ENCODE data around the gene FARP2. TPM values are rescaled to one million over a fixed set of nuclear protein-coding genes. Genes with fewer than 3 reads are reported as not detected.
A peak's percentile ranks its signal among the peaks of the same experiment; 100 is the strongest.

Gene FARP2
- total RNA-seq, 1 experiment from 2014 or later = 54.1 TPM

GRCh38 chr2:241530571-241530970, 174.5 kb downstream of the FARP2 start:
- no peak for DNase-seq (ENCODE audit: low spot score)

- no peak for DNase-seq (ENCODE audit: low spot score)
Observed at GRCh38 chr2:241531161-241531722, 175.2 kb downstream of the FARP2 start.

- DNase-seq (ENCODE audit: low spot score) = no peak
Observed at GRCh38 chr2:241532168-241532567, 176.1 kb downstream of the FARP2 start.

- DNase-seq (ENCODE audit: low spot score) = no peak
Observed at GRCh38 chr2:241532733-241533601, 176.9 kb downstream of the FARP2 start.

GRCh38 chr2:241534293-241534692, 178.2 kb downstream of the FARP2 start:
- no peak for DNase-seq (ENCODE audit: low spot score)

- DNase-seq (ENCODE audit: low spot score) = no peak
Observed at GRCh38 chr2:241534701-241535375, 178.8 kb downstream of the FARP2 start.

- DNase-seq (ENCODE audit: low spot score) = no peak
Observed at GRCh38 chr2:241535871-241536655, 180.0 kb downstream of the FARP2 start.

- DNase-seq (ENCODE audit: low spot score) = no peak
Observed at GRCh38 chr2:241538838-241539615, 182.9 kb downstream of the FARP2 start.

- no peak for DNase-seq (ENCODE audit: low spot score)
Observed at GRCh38 chr2:241539616-241540374, 183.7 kb downstream of the FARP2 start.

GRCh38 chr2:241540401-241540770, 184.3 kb downstream of the FARP2 start:
- DNase-seq (ENCODE audit: low spot score) = no peak

- peak; percentile 55 for DNase-seq (ENCODE audit: low spot score)
Observed at GRCh38 chr2:241540771-241541561, 184.9 kb downstream of the FARP2 start.

GRCh38 chr2:241541564-241542277, 185.6 kb downstream of the FARP2 start:
- DNase-seq (ENCODE audit: low spot score) = no peak

GRCh38 chr2:241542278-241542605, 186.2 kb downstream of the FARP2 start:
- no peak for DNase-seq (ENCODE audit: low spot score)

Small RNA genes lying within 50 kb of the gene (small RNA-seq; reads per million reads assigned to genes)
- gene MIR3133 = not detected

Other genes with a start within 250 kb of the FARP2 start
- 13.4 and 15.9 TPM in 2 replicates for gene PASK, start 206.8 kb upstream of the FARP2 start, total RNA-seq (2014; rRNA removed; shearing (Covaris generic))
- 45.6 and 69.6 TPM in 2 replicates for gene PPP1R7, start 205.8 kb upstream of the FARP2 start, total RNA-seq (2014; rRNA removed; shearing (Covaris generic))
- gene ANO7, start 167.6 kb upstream of the FARP2 start, total RNA-seq (2014; rRNA removed; shearing (Covaris generic)) = 3.0 and 4.1 TPM in 2 replicates
- gene HDLBP, start 40.6 kb upstream of the FARP2 start, total RNA-seq (2014; rRNA removed; shearing (Covaris generic)) = 461 and 493 TPM in 2 replicates
- 139 and 164 TPM in 2 replicates for gene SEPTIN2, start 40.4 kb upstream of the FARP2 start, total RNA-seq (2014; rRNA removed; shearing (Covaris generic))
- 291 and 314 TPM in 2 replicates for gene STK25, start 152.3 kb downstream of the FARP2 start, total RNA-seq (2014; rRNA removed; shearing (Covaris generic))
- gene BOK, start 202.5 kb downstream of the FARP2 start, total RNA-seq (2014; rRNA removed; shearing (Covaris generic)) = 50.4 and 54.8 TPM in 2 replicates